Nephron (organoid): Measurements from ENCODE around the gene CLEC16A.
A peak's percentile ranks its signal among the peaks of the same experiment; 100 is the strongest.

ENCODE experiments used
- H3K27ac Mint-ChIP-seq, 3 experiments: 2 replicates each; pipeline ENCODE4 v1.8.0; 2020; ENCODE audit warnings: mixed read lengths in 3 of 3, mild to moderate bottlenecking in 2 of 3, moderate library complexity in 1 of 3
- H3K27me3 Mint-ChIP-seq: 2 replicates; pipeline ENCODE4 v1.8.0; 2021; ENCODE audit warnings: low read depth, mild to moderate bottlenecking, moderate library complexity, mixed read lengths
- H3K36me3 Mint-ChIP-seq: 2 replicates; pipeline ENCODE4 v1.8.0; 2020; ENCODE audit warnings: low read depth, mixed read lengths
- H3K4me1 Mint-ChIP-seq: 2 replicates; pipeline ENCODE4 v1.8.0; 2020; ENCODE audit warnings: mixed read lengths
- H3K4me3 Mint-ChIP-seq, 3 experiments: 2 replicates each; pipeline ENCODE4 v1.8.0; 2020; ENCODE audit warnings: mild to moderate bottlenecking in 3 of 3, mixed read lengths in 3 of 3, moderate library complexity in 2 of 3
- H3K9me3 Mint-ChIP-seq: 2 replicates; pipeline ENCODE4 v1.8.0; 2020; ENCODE audit warnings: mixed read lengths
- CTCF ChIP-seq, 3 experiments: fragments of 200-600 bp; sonication (generic); IDR thresholded peaks; one replicate each; pipeline ENCODE4 v1.5.0; 2021; ENCODE audit warnings: antibody characterized with exemption in 3 of 3; ENCODE audit not compliant: unreplicated experiment in 3 of 3

Gene CLEC16A

GRCh38 chr16:10987361-10988163 is 43.2 kb downstream of the CLEC16A start:
- Mint-ChIP-seq H3K4me1 (peaks cover 49% of the 10 kb centered on the region), H3K27me3 (no peaks in the 10 kb centered on the region), H3K27ac (no peak overlapping the region), H3K36me3 (peaks cover 35% of the 10 kb centered on the region), H3K4me3 (no peak overlapping the region), H3K9me3 (no peaks in the 10 kb centered on the region)
- no peak for TF ChIP-seq CTCF (IDR thresholded peaks at IDR 0.05; ENCODE audit: unreplicated experiment in 3 of 3)

- Mint-ChIP-seq H3K9me3 (no peaks in the 10 kb centered on the region), H3K4me1 (peaks cover 46% of the 10 kb centered on the region), H3K27ac (no peak overlapping the region), H3K4me3 (no peak overlapping the region), H3K36me3 (peaks cover 34% of the 10 kb centered on the region), H3K27me3 (no peaks in the 10 kb centered on the region)
- no peak for TF ChIP-seq CTCF (IDR thresholded peaks at IDR 0.05; ENCODE audit: unreplicated experiment in 3 of 3)
These were observed 43.9 kb downstream of the CLEC16A start for GRCh38 chr16:10988164-10988803.

- H3K4me3 Mint-ChIP-seq = no peak overlapping the region
- H3K27ac Mint-ChIP-seq = no peak overlapping the region
- H3K27me3 Mint-ChIP-seq = no peaks in the 10 kb centered on the region
- peaks cover 31% of the 10 kb centered on the region for H3K36me3 Mint-ChIP-seq
- H3K9me3 Mint-ChIP-seq = no peaks in the 10 kb centered on the region
- no peak for TF ChIP-seq CTCF (IDR thresholded peaks at IDR 0.05; ENCODE audit: unreplicated experiment in 3 of 3)
- H3K4me1 Mint-ChIP-seq = peaks cover 40% of the 10 kb centered on the region
These were observed 44.5 kb downstream of the CLEC16A start for GRCh38 chr16:10988879-10989278.

- H3K36me3 Mint-ChIP-seq = peaks cover 33% of the 10 kb centered on the region
- H3K9me3 Mint-ChIP-seq = no peaks in the 10 kb centered on the region
- no peaks in the 10 kb centered on the region for H3K27me3 Mint-ChIP-seq
- no peak overlapping the region for H3K4me3 Mint-ChIP-seq
- H3K27ac Mint-ChIP-seq = peak overlapping the region; percentile 37 to 65 (median 61)
- TF ChIP-seq CTCF (IDR thresholded peaks at IDR 0.05; ENCODE audit: unreplicated experiment in 3 of 3) = no peak
- peaks cover 33% of the 10 kb centered on the region for H3K4me1 Mint-ChIP-seq
These were observed 45.2 kb downstream of the CLEC16A start for GRCh38 chr16:10989559-10989958.

GRCh38 chr16:10990378-10990777 is 46.0 kb downstream of the CLEC16A start:
- peak overlapping the region in 2 of 3 experiments; percentile 37 to 67 for H3K27ac Mint-ChIP-seq
- no peaks in the 10 kb centered on the region for H3K9me3 Mint-ChIP-seq
- H3K4me3 Mint-ChIP-seq = no peak overlapping the region
- H3K27me3 Mint-ChIP-seq = no peaks in the 10 kb centered on the region
- H3K36me3 Mint-ChIP-seq = peaks cover 36% of the 10 kb centered on the region
- H3K4me1 Mint-ChIP-seq = peaks cover 32% of the 10 kb centered on the region
- TF ChIP-seq CTCF (IDR thresholded peaks at IDR 0.05; ENCODE audit: unreplicated experiment in 3 of 3) = no peak
